Medulla oblongata (tissue), 1 donor: ENCODE results near the gene TRMT112.

Source experiments
- DNase-seq: peaks from one replicate; pipeline ENCODE4 v3.0.0-alpha.2; 2015; ENCODE audit errors: extremely low spot score

TRMT112 gene

GRCh38 chr11:64351136-64351631 lies 33.8 kb upstream of the TRMT112 start:
- DNase-seq, result no peak

GRCh38 chr11:64349404-64349803 lies 32.0 kb upstream of the TRMT112 start:
- DNase-seq, result no peak

DNA sequence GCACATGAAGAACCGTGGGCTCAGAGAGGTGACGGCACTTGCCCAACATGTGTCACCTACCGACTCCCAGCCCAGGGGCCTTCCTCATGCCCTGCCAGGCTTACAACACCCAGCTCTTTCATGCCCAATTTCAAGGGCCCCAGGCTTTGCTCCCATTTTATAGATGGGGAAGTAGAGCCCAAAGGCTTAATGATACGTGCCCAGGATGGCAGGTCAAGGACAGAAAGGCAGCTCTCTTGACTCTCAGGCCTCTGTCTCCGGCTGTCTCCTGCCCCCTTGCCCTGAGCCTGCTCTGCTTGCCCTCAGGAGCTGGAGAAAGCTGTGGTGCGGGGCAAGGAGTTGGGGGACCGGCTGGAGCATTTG lies 31.6 kb upstream of the TRMT112 start:
- no peak for DNase-seq

DNA sequence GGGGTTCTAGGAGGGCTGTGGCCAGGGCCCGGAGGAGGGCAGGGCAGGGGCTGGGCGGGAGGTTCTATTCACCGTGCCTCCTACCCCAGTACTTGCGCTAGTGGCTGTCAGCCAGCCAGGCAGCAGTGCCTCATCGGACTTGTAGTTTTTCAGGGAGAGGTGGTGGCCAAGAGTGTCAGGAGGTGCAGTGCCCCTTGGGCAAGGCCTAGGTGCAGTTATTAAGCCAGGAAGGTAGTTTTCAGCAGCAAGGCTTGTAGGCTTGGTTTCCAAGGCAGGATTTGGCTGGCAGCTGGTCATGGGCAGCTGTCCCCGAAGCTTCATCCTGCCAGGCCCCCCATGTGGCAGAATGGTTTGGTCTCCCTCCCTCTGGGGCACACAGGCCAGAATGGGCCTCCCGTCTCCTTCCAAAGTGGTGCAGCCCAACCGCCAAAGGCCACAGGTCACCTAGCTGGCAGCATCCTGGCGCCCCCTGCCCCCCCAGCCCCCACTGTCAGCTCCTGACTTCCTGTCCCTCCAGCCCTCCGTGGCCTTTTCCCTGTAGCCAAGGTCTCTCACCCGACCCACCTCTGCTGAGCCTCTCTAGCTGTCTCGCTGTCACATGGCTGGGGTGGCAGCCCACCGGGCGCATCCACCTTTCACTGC lies 31.1 kb upstream of the TRMT112 start:
- DNase-seq, result peak; percentile 38

DNA sequence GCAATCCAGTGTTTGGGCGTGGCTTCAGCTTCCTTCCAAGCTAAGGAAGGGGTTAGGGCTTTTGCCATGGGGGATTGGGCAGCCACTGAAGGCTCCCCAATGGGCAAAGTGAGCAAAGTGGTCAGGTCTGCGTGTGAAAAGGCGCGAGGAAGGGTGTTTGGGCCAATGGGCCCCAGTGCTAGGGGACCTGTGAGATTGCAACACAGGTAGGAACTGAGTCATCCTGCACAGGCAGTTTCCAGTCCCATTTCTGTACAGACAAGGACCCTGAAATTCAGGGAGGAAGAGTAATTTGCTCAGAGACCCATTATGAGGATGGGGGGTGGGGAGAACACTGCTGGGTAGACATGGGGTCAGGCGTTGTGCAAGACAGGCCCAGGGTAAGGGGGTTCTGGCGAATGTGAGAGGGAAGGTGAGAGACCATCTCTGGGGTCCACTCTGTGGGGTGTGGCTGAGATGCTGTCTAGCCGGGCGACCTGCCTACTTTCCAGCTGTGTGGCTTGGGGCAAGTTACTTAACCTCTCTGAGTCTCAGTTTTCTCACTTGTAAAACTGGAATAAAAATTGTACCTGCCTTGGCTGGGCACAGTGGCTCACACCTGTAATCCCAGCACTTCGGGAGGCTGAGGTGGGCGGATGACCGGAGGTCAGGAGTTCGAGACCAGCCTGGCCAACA lies 30.0 kb upstream of the TRMT112 start:
- no peak for DNase-seq

DNA sequence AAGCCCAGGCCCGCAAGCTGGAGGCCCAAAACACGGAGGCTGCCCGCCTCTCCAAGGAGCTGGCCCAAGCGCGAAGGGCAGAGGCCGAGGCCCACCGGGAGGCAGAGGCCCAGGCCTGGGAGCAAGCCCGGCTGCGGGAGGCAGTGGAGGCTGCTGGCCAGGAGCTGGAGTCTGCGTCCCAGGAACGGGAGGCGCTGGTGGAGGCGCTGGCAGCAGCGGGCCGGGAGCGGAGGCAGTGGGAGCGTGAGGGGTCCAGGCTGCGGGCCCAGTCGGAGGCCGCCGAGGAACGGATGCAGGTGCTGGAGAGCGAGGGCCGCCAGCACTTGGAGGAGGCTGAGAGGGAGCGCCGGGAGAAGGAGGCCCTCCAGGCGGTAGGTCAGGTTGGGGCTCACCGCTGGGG lies 27.4 kb upstream of the TRMT112 start:
- DNase-seq, result no peak

- no peak for DNase-seq
Measured at GRCh38 chr11:64343767-64344559, 26.6 kb upstream of the TRMT112 start.

DNA sequence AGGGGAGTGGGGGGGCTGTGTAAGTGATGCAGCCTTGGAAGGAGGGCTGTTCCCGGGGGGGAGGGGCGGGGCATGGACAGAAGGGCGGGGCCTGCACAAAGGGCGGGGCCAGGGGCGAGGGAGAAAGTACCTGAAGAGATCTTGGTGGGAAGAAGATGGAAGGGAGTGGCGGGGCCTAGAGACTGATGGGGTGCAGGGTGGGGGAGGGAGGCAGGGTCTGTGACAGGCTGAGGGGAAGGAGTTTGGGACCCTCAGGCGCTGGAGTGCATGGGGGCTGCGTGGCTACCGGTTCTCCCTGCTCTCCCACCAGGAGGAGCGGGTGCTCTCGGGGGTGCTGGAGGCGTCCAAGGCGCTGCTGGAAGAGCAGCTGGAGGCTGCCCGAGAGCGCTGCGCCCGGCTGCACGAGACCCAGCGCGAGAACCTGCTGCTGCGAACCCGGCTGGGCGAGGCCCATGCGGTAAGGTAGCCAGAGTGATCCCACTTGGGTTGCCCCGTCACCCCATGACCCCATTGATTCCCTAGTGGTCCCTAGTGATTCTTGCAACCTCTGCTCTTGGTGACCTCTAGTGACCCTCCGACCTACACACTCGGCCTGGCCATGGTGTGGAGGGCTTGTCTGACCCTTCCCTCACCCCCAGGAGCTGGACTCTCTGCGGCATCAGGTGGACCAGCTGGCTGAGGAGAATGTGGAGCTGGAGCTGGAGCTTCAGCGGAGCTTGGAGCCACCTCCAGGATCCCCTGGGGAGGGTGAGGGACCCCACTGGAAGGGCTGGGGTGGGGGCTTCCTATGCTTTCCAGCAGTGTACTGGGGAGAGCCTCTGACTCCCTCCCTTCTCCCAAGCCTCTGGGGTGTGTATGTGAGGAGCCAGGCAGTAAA lies 25.7 kb upstream of the TRMT112 start:
- no peak for DNase-seq

DNA sequence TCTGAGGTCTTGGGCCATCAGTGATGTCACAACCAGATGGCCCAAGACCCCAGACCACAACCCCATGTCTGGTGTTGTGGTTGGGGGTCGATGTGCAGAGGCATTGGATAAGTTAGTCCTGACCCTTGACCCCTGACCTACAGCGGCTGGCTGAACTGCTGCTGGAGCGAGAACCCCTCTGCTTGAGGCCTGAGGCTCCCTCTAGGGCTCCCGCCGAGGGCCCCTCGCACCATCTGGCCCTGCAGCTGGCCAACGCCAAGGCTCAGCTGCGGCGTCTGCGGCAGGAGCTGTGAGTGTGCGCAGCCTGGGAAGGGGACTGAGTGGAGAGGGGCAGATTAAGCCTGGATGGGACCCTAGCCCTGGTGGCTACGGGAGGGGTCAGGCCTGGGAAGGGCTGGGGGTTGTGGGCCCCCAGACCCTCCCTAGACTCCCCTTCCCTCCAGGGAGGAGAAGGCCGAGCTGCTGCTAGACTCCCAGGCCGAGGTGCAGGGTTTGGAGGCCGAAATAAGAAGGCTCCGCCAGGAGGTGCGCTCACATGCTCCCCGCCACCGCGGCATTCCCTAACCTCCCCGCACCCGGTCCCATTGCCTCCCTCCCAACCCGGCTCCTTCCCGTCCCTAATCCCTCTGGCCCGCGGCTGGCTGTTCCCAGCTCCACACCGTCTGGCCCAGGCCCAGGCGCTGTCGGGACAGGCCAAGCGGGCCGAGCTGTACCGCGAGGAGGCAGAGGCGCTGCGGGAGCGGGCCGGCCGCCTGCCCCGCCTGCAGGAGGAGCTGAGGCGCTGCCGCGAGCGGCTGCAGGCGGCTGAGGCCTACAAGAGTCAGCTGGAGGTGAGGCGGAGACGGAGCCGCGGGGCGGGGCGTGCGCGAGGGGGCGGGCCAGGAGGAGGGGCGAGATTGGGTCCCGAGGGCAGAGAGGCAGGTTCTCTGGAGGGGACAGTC lies 24.8 kb upstream of the TRMT112 start:
- peak; percentile 76 for DNase-seq

DNA sequence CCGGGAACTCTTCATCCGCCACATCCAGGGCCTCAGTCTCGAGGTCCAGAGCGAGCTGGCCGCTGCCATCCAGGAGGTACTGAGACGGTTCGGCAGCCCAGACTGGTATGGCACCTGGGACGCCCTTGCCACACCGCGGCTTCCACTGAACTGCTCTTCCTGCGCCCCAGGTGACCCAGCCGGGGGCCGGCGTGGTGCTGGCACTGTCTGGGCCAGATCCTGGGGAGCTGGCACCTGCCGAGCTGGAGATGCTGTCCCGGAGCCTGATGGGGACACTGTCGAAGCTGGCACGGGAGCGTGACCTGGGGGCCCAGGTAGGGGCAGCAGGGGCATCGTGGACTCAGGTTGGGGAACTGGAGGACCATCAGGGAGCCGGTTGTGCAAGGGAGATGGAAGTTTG lies 24.1 kb upstream of the TRMT112 start:
- no peak for DNase-seq

DNA sequence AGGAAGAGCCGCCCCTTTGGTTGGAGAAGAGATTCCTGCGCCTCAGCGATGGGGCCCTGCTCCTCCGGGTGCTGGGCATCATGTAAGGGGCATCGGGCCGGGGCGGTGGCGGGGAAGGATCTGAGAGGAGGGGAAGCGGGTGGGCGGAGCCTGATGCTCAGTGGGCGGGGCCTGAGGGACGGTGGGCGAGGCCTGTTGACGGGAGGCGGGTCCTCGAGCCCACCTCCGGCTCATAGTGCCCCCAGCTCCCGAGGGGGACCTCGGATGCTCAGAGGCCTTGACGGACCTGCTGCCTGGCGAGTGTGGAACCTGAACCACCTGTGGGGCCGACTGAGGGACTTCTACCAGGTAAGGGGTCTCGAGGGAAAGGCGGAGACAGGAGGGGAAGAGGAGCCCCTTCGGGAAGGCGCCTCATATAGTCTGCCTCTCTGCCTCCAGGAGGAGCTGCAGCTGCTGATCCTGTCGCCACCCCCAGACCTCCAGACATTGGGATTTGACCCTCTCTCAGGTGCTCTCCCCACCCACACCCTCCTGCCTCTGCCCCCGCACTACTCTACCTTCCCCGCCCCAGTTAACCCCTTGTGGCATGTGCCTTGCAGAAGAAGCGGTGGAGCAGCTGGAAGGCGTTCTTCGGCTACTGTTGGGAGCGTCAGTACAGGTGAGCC lies 23.4 kb upstream of the TRMT112 start:
- no peak for DNase-seq

- DNase-seq, result peak; percentile 60
Measured at GRCh38 chr11:64339754-64340408, 22.5 kb upstream of the TRMT112 start, which contains the start of gene CCDC88B. Gene CCDC88B, plus strand, starts transcription at chr11:64340204. Its CDS starts 63 bp downstream, at chr11:64340267.

GRCh38 chr11:64339286-64339685 lies 21.9 kb upstream of the TRMT112 start:
- no peak for DNase-seq

DNA sequence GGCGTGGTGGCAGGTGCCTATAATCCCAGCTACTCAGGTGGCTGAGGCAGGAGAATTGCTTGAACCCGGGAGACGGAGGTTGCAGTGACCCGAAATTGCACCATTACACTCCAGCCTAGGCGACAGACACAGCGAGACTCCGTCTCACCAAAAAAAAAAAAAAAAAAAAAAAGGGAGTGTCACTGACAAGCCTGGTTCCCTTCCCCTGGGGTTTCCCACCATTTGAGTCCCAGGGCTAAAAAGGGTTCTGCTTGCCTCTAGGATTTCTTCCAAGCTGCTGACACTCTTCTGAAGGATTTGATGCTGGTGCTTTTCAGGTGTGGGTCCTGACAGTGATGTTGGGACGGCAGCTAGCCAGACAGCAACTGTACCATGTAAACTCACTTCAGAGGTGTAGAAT lies 21.4 kb upstream of the TRMT112 start:
- no peak for DNase-seq

GRCh38 chr11:64337538-64338249 lies 20.3 kb upstream of the TRMT112 start:
- no peak for DNase-seq

DNA sequence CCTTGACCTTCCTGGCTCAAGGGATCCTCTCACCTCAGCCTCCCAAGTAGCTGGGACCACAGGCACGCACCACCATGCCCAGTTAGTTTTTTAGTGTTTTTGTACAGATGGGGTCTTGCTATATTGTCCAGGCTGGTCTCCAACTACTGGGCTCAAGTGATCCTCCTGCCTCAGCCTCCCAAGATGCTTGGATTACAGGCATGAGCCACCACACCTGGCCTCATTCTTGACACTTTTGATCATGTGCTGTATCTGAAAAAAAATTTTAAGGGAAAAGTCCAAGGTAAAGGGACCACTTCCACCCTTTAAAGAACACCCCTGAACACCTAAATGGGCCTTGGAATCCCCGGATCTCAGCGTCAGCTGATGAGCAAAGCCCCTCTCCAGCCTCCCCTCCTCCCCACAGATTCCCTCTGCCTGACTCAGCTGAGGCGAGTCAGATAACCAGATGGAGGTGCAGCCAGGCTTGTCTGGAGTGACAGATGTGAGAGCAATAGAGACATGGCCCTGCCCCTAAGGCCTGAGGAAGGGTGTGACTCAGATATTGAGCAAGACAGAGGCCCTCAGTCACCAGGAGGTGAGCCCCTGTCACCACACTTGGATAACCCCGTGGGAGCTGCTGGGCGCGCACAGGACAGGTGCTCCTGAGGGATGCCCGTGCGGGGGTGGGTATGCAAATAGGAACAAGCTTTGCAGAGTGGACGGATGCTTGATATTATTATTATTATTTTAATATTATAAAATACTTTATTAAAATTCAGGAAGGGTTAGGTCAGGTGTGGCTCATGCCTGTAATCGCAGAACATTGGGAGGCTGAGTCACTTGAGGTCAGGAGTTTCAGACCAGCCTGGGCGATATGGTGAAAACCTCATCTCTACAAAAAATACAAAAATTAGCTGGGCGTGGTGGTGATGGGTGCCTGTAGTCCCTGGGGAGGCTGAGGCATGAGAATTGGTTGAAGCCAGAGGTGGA lies 17.7 kb upstream of the TRMT112 start:
- no peak for DNase-seq

GRCh38 chr11:64333556-64333955 lies 16.2 kb upstream of the TRMT112 start:
- DNase-seq, result no peak
